HCT116 (cell line): ENCODE results near the gene TENM4. TPM values are rescaled to one million over a fixed set of nuclear protein-coding genes. Genes with fewer than 3 reads are reported as not detected.

Experiments
- ATAC-seq: fragments of 200-7000 bp; cut with Tn5 transposase; 2 replicates; pipeline ENCODE4 v1.9.1; 2020; ENCODE audit warnings: mild to moderate bottlenecking, moderate library complexity
- BruUV-seq: library from RNA; stranded (reverse); fragments of 400-500 nt; replicated peaks from 2 replicates; lab custom pipeline; 2021; lab: Mats Ljungman, UMichigan
- CTCF ChIA-PET: fragments of 300-600 bp; sonication (Branson Sonifier 250); formaldehyde crosslinking; loops from one replicate; lab custom pipeline; 2021; ENCODE audit warnings: antibody characterized with exemption; lab: Charles Lee
- POLR2A ChIA-PET: fragments of 300-600, 350-600 bp; sonication (Branson Sonifier 250); formaldehyde crosslinking; loops from one replicate; lab custom pipeline; 2021; ENCODE audit warnings: antibody characterized with exemption; lab: Charles Lee
- RAD21 ChIA-PET, 2 experiments: fragments of 300-600 bp; sonication (Branson Sonifier 250); formaldehyde crosslinking; loops; one replicate each; lab custom pipeline; 2023; ENCODE audit warnings: low total read pairs in 2 of 2; ENCODE audit not compliant: uncharacterized antibody in 2 of 2, unreplicated experiment in 2 of 2, low non-redundant PET in 1 of 2; lab: Charles Lee
- DNase-seq: peaks from one replicate; pipeline ENCODE4 v3.0.0-alpha.2; 2010; ENCODE audit warnings: low read depth, low spot score
- H2AFZ ChIP-seq: fragments of 200-600 bp; shearing (Covaris generic), sonication (generic); 2 replicates; pipeline ENCODE4 v1.6.1; 2017; ENCODE audit warnings: low read depth, mixed run types, mixed read lengths, antibody characterized with exemption, low read length; ENCODE audit not compliant: poor library complexity, severe bottlenecking
- H3K27ac ChIP-seq: 2 replicates; pipeline ENCODE4 v1.5.1; 2012; ENCODE audit warnings: low read depth, low read length
- H3K27me3 ChIP-seq: fragments of 200-600 bp; sonication (generic); 2 replicates; pipeline ENCODE4 v1.6.1; 2016; ENCODE audit warnings: mixed run types, low read length, mixed read lengths; ENCODE audit not compliant: insufficient read depth
- H3K36me3 ChIP-seq, 2 experiments: fragments of 200-500 bp in 1 of 2; fragments of 200-600 bp in 1 of 2; sonication (Bioruptor generic) in 1 of 2; sonication (generic) in 1 of 2; 2 replicates each; pipeline versions ENCODE4 v1.5.1 to v1.6.1; 2014 to 2016; ENCODE audit warnings: low read length in 2 of 2, inconsistent platforms in 1 of 2, mixed read lengths in 1 of 2, mixed run types in 1 of 2; ENCODE audit not compliant: insufficient read depth in 2 of 2, control insufficient read depth in 1 of 2
- H3K4me1 ChIP-seq, 2 experiments: fragments of 200-600 bp in 1 of 2; sonication (generic) in 1 of 2; 2 replicates each; pipeline versions ENCODE4 v1.5.1 to v1.6.1; 2012 to 2017; ENCODE audit warnings: low read length in 2 of 2, inconsistent platforms in 1 of 2, mild to moderate bottlenecking in 1 of 2, mixed read lengths in 1 of 2, mixed run types in 1 of 2, moderate library complexity in 1 of 2; ENCODE audit not compliant: insufficient read depth in 2 of 2, control insufficient read depth in 1 of 2
- H3K4me2 ChIP-seq: fragments of 200-600 bp; sonication (generic); 2 replicates; pipeline ENCODE4 v1.6.1; 2017; ENCODE audit warnings: mixed run types, low read length, mixed read lengths
- H3K4me3 ChIP-seq, 2 experiments: fragments of 200-600 bp in 1 of 2; sonication (generic) in 1 of 2; replicated peaks in 1 of 2; 2 replicates each; pipeline ENCODE4 v1.5.1; 2011 to 2016; ENCODE audit warnings: low read length in 2 of 2, control low read depth in 1 of 2, low read depth in 1 of 2, mild to moderate bottlenecking in 1 of 2, mixed read lengths in 1 of 2, mixed run types in 1 of 2
- H3K79me2 ChIP-seq: fragments of 200-600 bp; sonication (generic); 2 replicates; pipeline ENCODE4 v1.6.1; 2017; ENCODE audit warnings: mild to moderate bottlenecking, mixed run types, low read length, moderate library complexity, mixed read lengths; ENCODE audit not compliant: insufficient read depth
- H3K9ac ChIP-seq: fragments of 200-600 bp; sonication (generic); 2 replicates; pipeline ENCODE4 v1.6.1; 2016; ENCODE audit warnings: low read length, mixed read lengths
- H3K9me2 ChIP-seq: fragments of 200-600 bp; sonication (generic), shearing (Covaris generic); 2 replicates; pipeline ENCODE4 v1.6.1; 2017; ENCODE audit warnings: mixed run types, mild to moderate bottlenecking, moderate library complexity; ENCODE audit not compliant: insufficient read depth
- H3K9me3 ChIP-seq, 2 experiments: fragments of 200-500 bp in 1 of 2; fragments of 200-600 bp in 1 of 2; sonication (Bioruptor generic) in 1 of 2; sonication (generic) in 1 of 2; 2 replicates each; pipeline ENCODE4 v1.6.1; 2014 to 2017; ENCODE audit warnings: low read length in 2 of 2, mixed read lengths in 2 of 2, inconsistent platforms in 1 of 2, low read depth in 1 of 2, mild to moderate bottlenecking in 1 of 2, mixed run types in 1 of 2, moderate library complexity in 1 of 2; ENCODE audit not compliant: control insufficient read depth in 1 of 2, insufficient read depth in 1 of 2
- H4K20me1 ChIP-seq: fragments of 200-600 bp; sonication (generic), shearing (Covaris generic); 2 replicates; pipeline ENCODE4 v1.6.1; 2017; ENCODE audit warnings: mixed run types, mild to moderate bottlenecking, moderate library complexity; ENCODE audit not compliant: insufficient read depth
- CBX3 ChIP-seq: IDR thresholded peaks from 2 replicates; pipeline ENCODE4 v1.6.1; 2012; ENCODE audit warnings: low read depth
- EGR1 ChIP-seq: IDR thresholded peaks from 2 replicates; pipeline ENCODE4 v1.6.1; 2012; ENCODE audit warnings: low read depth
- EZH2 ChIP-seq: fragments of 200-600 bp; sonication (generic); IDR thresholded peaks from 2 replicates; pipeline ENCODE4 v1.6.1; 2017; ENCODE audit warnings: antibody characterized with exemption, mixed run types
- EZH2phosphoT487 ChIP-seq: fragments of 200-600 bp; IDR thresholded peaks from 2 replicates; pipeline ENCODE4 v1.6.1; 2018; ENCODE audit warnings: antibody characterized with exemption, borderline replicate concordance
- FOSL1 ChIP-seq: IDR thresholded peaks from 2 replicates; pipeline ENCODE4 v1.6.1; 2012; ENCODE audit warnings: low read depth
- JUND ChIP-seq: IDR thresholded peaks from 2 replicates; pipeline ENCODE4 v1.6.1; 2012
- RAD21 ChIP-seq: IDR thresholded peaks from 2 replicates; pipeline ENCODE4 v1.6.1; 2012; ENCODE audit warnings: low read depth, mild to moderate bottlenecking
- SIN3A ChIP-seq: IDR thresholded peaks from 2 replicates; pipeline ENCODE4 v1.6.1; 2012; ENCODE audit warnings: low read depth
- SP1 ChIP-seq: IDR thresholded peaks from 2 replicates; pipeline ENCODE4 v1.6.1; 2012; ENCODE audit warnings: low read depth
- SRF ChIP-seq: IDR thresholded peaks from 2 replicates; pipeline ENCODE4 v1.6.1; 2012; ENCODE audit warnings: low read depth
- YY1 ChIP-seq: IDR thresholded peaks from 2 replicates; pipeline ENCODE4 v1.6.1; 2011; ENCODE audit warnings: low read length, low read depth, moderate library complexity, mild to moderate bottlenecking; ENCODE audit not compliant: insufficient replicate concordance; ENCODE audit errors: extremely low read depth
- ZFX ChIP-seq: fragments of 450-650 bp; IDR thresholded peaks from 2 replicates; pipeline ENCODE4 v1.6.1; 2017
- ZNF274 ChIP-seq: fragments of 200-500 bp; sonication (Bioruptor generic); IDR thresholded peaks from 2 replicates; pipeline ENCODE4 v1.6.1; 2014; ENCODE audit warnings: mild to moderate bottlenecking, low read depth, low read length, inconsistent platforms
- intact Hi-C: fragments of 100-400 bp; cut with micrococcal nuclease; formaldehyde crosslinking; loops from 2 replicates; pipeline ENCODE4 v1.10.0; 2022
- total RNA-seq: library from RNA; stranded (reverse); gene quantifications from one replicate; pipeline ENCODE4 v1.2.1, GENCODE V29; 2021; ENCODE audit not compliant: unreplicated experiment
- TF ChIP-seq, protein P1 (sequence below): IDR thresholded peaks from 2 replicates; pipeline ENCODE4 v1.6.1; 2011; ENCODE audit warnings: mild to moderate bottlenecking, low read length, moderate library complexity; ENCODE audit not compliant: insufficient replicate concordance; ENCODE audit errors: extremely low read depth
- TF ChIP-seq, protein P2 (sequence below): IDR thresholded peaks from 2 replicates; pipeline ENCODE4 v1.6.1; 2012
- TF ChIP-seq, protein P3 (sequence below): IDR thresholded peaks from 2 replicates; pipeline ENCODE4 v1.6.1; 2012

The TENM4 gene
- total RNA-seq, 1 experiment from 2014 or later = 0.05 TPM

DNA sequence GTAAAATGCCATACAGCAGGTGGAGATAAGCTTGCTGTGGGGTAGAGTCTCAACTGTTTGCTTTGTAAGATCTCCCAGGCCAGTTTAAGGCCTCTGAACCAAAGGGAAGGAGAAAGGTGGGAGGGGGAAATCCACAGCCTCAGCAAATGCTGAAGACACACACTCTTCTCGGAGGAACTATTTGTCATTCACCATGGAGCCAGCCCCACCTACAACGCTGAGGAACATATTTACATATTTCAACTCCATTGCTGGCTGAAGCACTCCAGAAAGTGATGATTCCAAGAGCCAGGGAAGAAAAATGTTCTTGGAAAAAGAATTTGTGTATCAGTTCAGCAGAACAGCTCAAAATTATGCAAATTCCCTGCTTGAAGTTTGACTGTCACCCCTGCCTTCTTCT lies 6.5 kb downstream of the TENM4 start:
- H4K20me1 ChIP-seq = no peaks in the 10 kb centered on the region
- no peak for DNase-seq
- no peak overlapping the region for H2AFZ ChIP-seq
- no peaks in the 10 kb centered on the region for H3K36me3 ChIP-seq
- no peak for ATAC-seq
- H3K79me2 ChIP-seq = no peaks in the 10 kb centered on the region
- ChIA-PET RAD21 (no interaction called here), CTCF (no interaction called here), POLR2A (no interaction called here)
- H3K9ac ChIP-seq = no peak overlapping the region
- no peaks in the 10 kb centered on the region for H3K9me3 ChIP-seq
- TF ChIP-seq YY1 = no peak
- no peak for TF ChIP-seq ZNF274
- TF ChIP-seq EGR1 = no peak
- no peak for TF ChIP-seq EZH2
- TF ChIP-seq, protein P1, sequence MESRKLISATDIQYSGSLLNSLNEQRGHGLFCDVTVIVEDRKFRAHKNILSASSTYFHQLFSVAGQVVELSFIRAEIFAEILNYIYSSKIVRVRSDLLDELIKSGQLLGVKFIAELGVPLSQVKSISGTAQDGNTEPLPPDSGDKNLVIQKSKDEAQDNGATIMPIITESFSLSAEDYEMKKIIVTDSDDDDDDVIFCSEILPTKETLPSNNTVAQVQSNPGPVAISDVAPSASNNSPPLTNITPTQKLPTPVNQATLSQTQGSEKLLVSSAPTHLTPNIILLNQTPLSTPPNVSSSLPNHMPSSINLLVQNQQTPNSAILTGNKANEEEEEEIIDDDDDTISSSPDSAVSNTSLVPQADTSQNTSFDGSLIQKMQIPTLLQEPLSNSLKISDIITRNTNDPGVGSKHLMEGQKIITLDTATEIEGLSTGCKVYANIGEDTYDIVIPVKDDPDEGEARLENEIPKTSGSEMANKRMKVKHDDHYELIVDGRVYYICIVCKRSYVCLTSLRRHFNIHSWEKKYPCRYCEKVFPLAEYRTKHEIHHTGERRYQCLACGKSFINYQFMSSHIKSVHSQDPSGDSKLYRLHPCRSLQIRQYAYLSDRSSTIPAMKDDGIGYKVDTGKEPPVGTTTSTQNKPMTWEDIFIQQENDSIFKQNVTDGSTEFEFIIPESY = no peak
- TF ChIP-seq JUND = no peak
- no peak for TF ChIP-seq ZFX
- TF ChIP-seq SP1 = no peak
- no peak for TF ChIP-seq SRF
- no peak for TF ChIP-seq RAD21
- TF ChIP-seq, protein P2, sequence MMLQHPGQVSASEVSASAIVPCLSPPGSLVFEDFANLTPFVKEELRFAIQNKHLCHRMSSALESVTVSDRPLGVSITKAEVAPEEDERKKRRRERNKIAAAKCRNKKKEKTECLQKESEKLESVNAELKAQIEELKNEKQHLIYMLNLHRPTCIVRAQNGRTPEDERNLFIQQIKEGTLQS = no peak
- no peak for TF ChIP-seq FOSL1
- TF ChIP-seq CBX3 = no peak
- TF ChIP-seq SIN3A = no peak
- TF ChIP-seq, protein P3, sequence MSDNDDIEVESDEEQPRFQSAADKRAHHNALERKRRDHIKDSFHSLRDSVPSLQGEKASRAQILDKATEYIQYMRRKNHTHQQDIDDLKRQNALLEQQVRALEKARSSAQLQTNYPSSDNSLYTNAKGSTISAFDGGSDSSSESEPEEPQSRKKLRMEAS = no peak
- no peak for TF ChIP-seq EZH2phosphoT487
- TF ChIP-seq, all 23 proteins: peak for 0
- H3K4me1 ChIP-seq = no peaks in the 10 kb centered on the region
- no peak overlapping the region for H3K27ac ChIP-seq
- no peak overlapping the region for H3K4me2 ChIP-seq
- H3K27me3 ChIP-seq = no peaks in the 10 kb centered on the region; the same call in 1 of the 2 replicates
- intact Hi-C loops = no loop called here
- BruUV-seq = no TSS peak
- no peak overlapping the region for H3K4me3 ChIP-seq
- H3K9me2 ChIP-seq = no peaks in the 10 kb centered on the region
